GM12878 (cell line): ENCODE results near the gene DTL. TPM values are rescaled to one million over a fixed set of nuclear protein-coding genes. Genes with fewer than 3 reads are reported as not detected.

ENCODE experiments used
- ATAC-seq: fragments of 200-7000 bp; cut with Tn5 transposase; 3 replicates; pipeline ENCODE4 v1.9.1; 2020; ENCODE audit warnings: mild to moderate bottlenecking, moderate library complexity
- BruUV-seq: library from RNA; stranded (reverse); fragments of 400-500 nt; replicated peaks from 2 replicates; lab custom pipeline; 2021; lab: Mats Ljungman, UMichigan
- CTCF ChIA-PET: fragments of 300-600 bp; sonication (Branson Sonifier 250); formaldehyde crosslinking; extraction: SDS; loops from one replicate; lab custom pipeline; 2021; ENCODE audit warnings: inconsistent platforms; lab: Yijun Ruan, JAX
- POLR2A ChIA-PET: fragments of 350-600 bp; formaldehyde crosslinking; extraction: SDS; loops from one replicate; lab custom pipeline; 2021; ENCODE audit warnings: inconsistent platforms; lab: Charles Lee
- RAD21 ChIA-PET: fragments of 300-600 bp; sonication (Branson Sonifier 250); formaldehyde crosslinking; loops from one replicate; lab custom pipeline; 2023; ENCODE audit warnings: antibody characterized with exemption; ENCODE audit not compliant: unreplicated experiment; lab: Charles Lee
- SMC1A ChIA-PET: fragments of 300-600 bp; sonication (Branson Sonifier 250); formaldehyde crosslinking; loops from one replicate; lab custom pipeline; 2023; ENCODE audit not compliant: unreplicated experiment, uncharacterized antibody; lab: Charles Lee
- DNase-seq: peaks from one replicate; pipeline ENCODE4 v3.0.0-alpha.2; 2011; ENCODE audit warnings: low read depth, low spot score
- FAIRE-seq: peaks from 3 replicates; lab custom pipeline; 2011; peaks lifted over from hg19 to GRCh38; lab: Jason Lieb, UNC
- H2AFZ ChIP-seq: 2 replicates; pipeline ENCODE4 v1.6.0; 2011; ENCODE audit warnings: low read depth, low read length, control low read depth; ENCODE audit not compliant: control insufficient read depth
- H3K27ac ChIP-seq: 2 replicates; pipeline ENCODE4 v1.5.1; 2011; ENCODE audit warnings: control low read depth; ENCODE audit not compliant: control insufficient read depth, insufficient read depth
- H3K27me3 ChIP-seq, 2 experiments: replicated peaks in 1 of 2; 2 replicates each; pipeline versions ENCODE4 v1.6.0 to v1.6.1; 2011; ENCODE audit warnings: low read length in 1 of 2; ENCODE audit not compliant: control insufficient read depth in 2 of 2, insufficient read depth in 2 of 2
- H3K36me3 ChIP-seq, 2 experiments: 2 replicates each; pipeline ENCODE4 v1.5.1; 2011; ENCODE audit warnings: low read length in 1 of 2; ENCODE audit not compliant: control insufficient read depth in 2 of 2, insufficient read depth in 2 of 2
- H3K4me1 ChIP-seq: 2 replicates; pipeline ENCODE4 v1.6.1; 2011; ENCODE audit warnings: mild to moderate bottlenecking, low read length, moderate library complexity, mixed read lengths; ENCODE audit not compliant: control insufficient read depth, insufficient read depth
- H3K4me2 ChIP-seq: 2 replicates; pipeline ENCODE4 v1.6.0; 2011; ENCODE audit warnings: control low read depth; ENCODE audit not compliant: control insufficient read depth, insufficient read depth
- H3K4me3 ChIP-seq: fragments of 200-600 bp; sonication (generic); 2 replicates; pipeline ENCODE4 v1.5.1; 2016
- H3K79me2 ChIP-seq: 2 replicates; pipeline ENCODE4 v1.6.0; 2011; ENCODE audit warnings: low read length; ENCODE audit not compliant: control insufficient read depth, insufficient read depth
- H3K9ac ChIP-seq: 2 replicates; pipeline ENCODE4 v1.8.0; 2011; ENCODE audit warnings: low read length, control low read depth, mixed read lengths; ENCODE audit not compliant: control insufficient read depth, insufficient read depth
- H3K9me3 ChIP-seq: replicated peaks from 3 replicates; pipeline ENCODE4 v1.5.1; 2011; ENCODE audit warnings: mild to moderate bottlenecking, low read length; ENCODE audit not compliant: control insufficient read depth, insufficient read depth
- H4K20me1 ChIP-seq: 2 replicates; pipeline ENCODE4 v1.6.0; 2011; ENCODE audit not compliant: control insufficient read depth, insufficient read depth
- BRCA1 ChIP-seq: IDR thresholded peaks from 2 replicates; pipeline ENCODE4 v1.6.1; 2011; ENCODE audit warnings: low read depth, low read length, improper control_type of control experiment
- CHD2 ChIP-seq: IDR thresholded peaks from 2 replicates; pipeline ENCODE4 v1.6.1; 2011; ENCODE audit warnings: low read depth, low read length, improper control_type of control experiment, borderline replicate concordance
- CREB1 ChIP-seq: IDR thresholded peaks from 2 replicates; pipeline ENCODE4 v1.6.1; 2012; ENCODE audit warnings: low read depth, mild to moderate bottlenecking, inconsistent platforms
- NBN ChIP-seq: fragments of 450-650 bp; IDR thresholded peaks from 2 replicates; pipeline ENCODE4 v1.6.1; 2016
- SUPT20H ChIP-seq: IDR thresholded peaks from 2 replicates; pipeline ENCODE4 v1.6.1; 2011; ENCODE audit warnings: low read depth, mild to moderate bottlenecking, low read length, moderate library complexity, borderline replicate concordance; ENCODE audit not compliant: control insufficient read depth
- ZNF207 ChIP-seq: fragments of 450-650 bp; IDR thresholded peaks from 2 replicates; pipeline ENCODE4 v1.6.1; 2014; ENCODE audit warnings: antibody characterized with exemption, mild to moderate bottlenecking, borderline replicate concordance
- WGBS: methylation state at CpG from one replicate; pipeline ENCODE4 v1.1.6; 2016; ENCODE audit warnings: low lambda C conversion rate; ENCODE audit not compliant: insufficient replicate concordance, insufficient coverage; ENCODE audit errors: missing lambda C conversion rate; 5-methylcytosine and 5-hydroxymethylcytosine counted together
- in situ Hi-C: fragments of 300-500 bp; cut with MboI; formaldehyde crosslinking; loops from 9 replicates; pipeline ENCODE4 v1.14.3; 2018; ENCODE audit warnings: mixed read lengths
- intact Hi-C: fragments of 100-400 bp; cut with micrococcal nuclease; formaldehyde crosslinking; loops from one replicate; pipeline ENCODE4 v1.14.2; 2022; ENCODE audit not compliant: unreplicated experiment
- polyA plus RNA-seq, 11 experiments: library from polyadenylated mRNA; depleted of rRNA in 4 of 11; unstranded in 6 of 11; stranded (reverse) in 5 of 11; fragments of >200 nt; fragmentation: Nextera tagmentation in 4 of 11; fragmentation: Illumina TruSeq in 1 of 11; extraction: Ambion mirVana in 4 of 11; extraction: Trizol in 1 of 11; gene quantifications; 1 replicate in 1 of 11; 2 replicates in 10 of 11; pipeline versions ENCODE4 v1.2.1 to v1.2.3, GENCODE V29; 2011 to 2016; ENCODE audit warnings: inconsistent platforms in 2 of 11, missing spikeins in 2 of 11, low read depth in 1 of 11
- total RNA-seq, 4 experiments: library from RNA; depleted of rRNA in 3 of 4; stranded (reverse); fragments of >200 nt in 3 of 4; fragmentation: Illumina TruSeq in 1 of 4; extraction: Trizol in 1 of 4; gene quantifications; 2 replicates each; pipeline versions ENCODE4 v1.2.1 to v1.2.3, GENCODE V29; 2013 to 2021
- TF ChIP-seq, protein P1 (sequence below): fragments of 150-350 bp; IDR thresholded peaks from 2 replicates; pipeline ENCODE4 v1.6.1; 2016; ENCODE audit warnings: low read depth, low read length
- TF ChIP-seq, protein P2 (sequence below): fragments of 450-650 bp; IDR thresholded peaks from 2 replicates; pipeline ENCODE4 v1.6.1; 2017; ENCODE audit warnings: mild to moderate bottlenecking, moderate library complexity
- TF ChIP-seq, protein P3 (sequence below): IDR thresholded peaks from 2 replicates; pipeline ENCODE4 v1.6.1; 2011; ENCODE audit warnings: low read depth, low read length, improper control_type of control experiment, borderline replicate concordance

Gene DTL
- total and polyA plus RNA-seq, 10 of the 15 experiments (the other 5 are each of a cell fraction or from before 2014, with no cell fraction given): 24.1 to 73.4 (median 52.2) TPM

DNA sequence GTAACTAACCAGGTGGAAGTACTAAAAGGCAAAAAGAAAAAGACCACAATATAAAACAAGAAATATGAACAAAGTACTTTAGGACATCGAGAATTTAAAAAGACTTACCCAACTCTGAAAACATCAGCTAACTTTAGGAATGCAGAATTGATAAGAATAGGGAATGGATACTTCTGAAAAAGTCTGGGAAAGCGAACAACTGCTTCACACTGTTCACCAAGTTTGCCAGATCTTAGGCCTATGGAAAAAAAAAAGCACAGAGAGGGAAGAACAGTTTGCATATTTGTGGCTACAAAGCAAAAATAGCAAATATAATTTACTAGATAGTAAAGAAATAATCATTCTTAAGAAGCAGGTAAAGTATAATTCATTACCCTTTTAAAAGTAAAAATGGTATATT, 14.6 kb upstream of the DTL start:
- H3K9ac ChIP-seq: no peak overlapping the region
- H3K4me2 ChIP-seq: no peak overlapping the region
- H3K4me3 ChIP-seq: no peak overlapping the region
- no peak for FAIRE-seq
- in situ Hi-C loops: no loop called here
- no TSS peak for BruUV-seq
- ChIA-PET RAD21 (interaction anchor here (0.7 kb wide), 1 partner anchor 275 kb away, joined by 4 read pairs; no protein-coding TSS in a partner anchor), SMC1A (interaction anchor here (1.6 to 2.2 kb wide), 2 partner anchors 13 to 29 kb away, joined by 3 to 11 read pairs; no protein-coding TSS in a partner anchor), CTCF (interaction anchor here (1.4 to 9.2 kb wide), 4 partner anchors 8 to 341 kb away, joined by 3 to 68 read pairs (median 6); partner anchors contain the start of genes DTL and INTS7), POLR2A (interaction anchor here (1.0 to 1.9 kb wide), 2 partner anchors 15 to 41 kb away, joined by 3 to 8 read pairs; partner anchors contain the start of genes DTL and INTS7)
- WGBS: 88% methylated on average over 2 of the region's 2 CpGs
- intact Hi-C loops: no loop called here
- peaks cover 0 to 22% of the 10 kb centered on the region in 2 experiments; a peak in 2 of 4 replicates for H3K36me3 ChIP-seq
- no peak for DNase-seq
- H2AFZ ChIP-seq: no peak overlapping the region
- peaks cover 25% of the 10 kb centered on the region for H3K79me2 ChIP-seq
- no peaks in the 10 kb centered on the region for H4K20me1 ChIP-seq
- 0 out of 2 replicates have a peak, but pooled peaks cover 4% of the 10 kb centered on the region for H3K4me1 ChIP-seq
- no peak for ATAC-seq
- H3K27ac ChIP-seq: no peak overlapping the region
- TF ChIP-seq SUPT20H: no peak
- no peak for TF ChIP-seq CHD2
- no peak for TF ChIP-seq NBN
- TF ChIP-seq, protein P1, sequence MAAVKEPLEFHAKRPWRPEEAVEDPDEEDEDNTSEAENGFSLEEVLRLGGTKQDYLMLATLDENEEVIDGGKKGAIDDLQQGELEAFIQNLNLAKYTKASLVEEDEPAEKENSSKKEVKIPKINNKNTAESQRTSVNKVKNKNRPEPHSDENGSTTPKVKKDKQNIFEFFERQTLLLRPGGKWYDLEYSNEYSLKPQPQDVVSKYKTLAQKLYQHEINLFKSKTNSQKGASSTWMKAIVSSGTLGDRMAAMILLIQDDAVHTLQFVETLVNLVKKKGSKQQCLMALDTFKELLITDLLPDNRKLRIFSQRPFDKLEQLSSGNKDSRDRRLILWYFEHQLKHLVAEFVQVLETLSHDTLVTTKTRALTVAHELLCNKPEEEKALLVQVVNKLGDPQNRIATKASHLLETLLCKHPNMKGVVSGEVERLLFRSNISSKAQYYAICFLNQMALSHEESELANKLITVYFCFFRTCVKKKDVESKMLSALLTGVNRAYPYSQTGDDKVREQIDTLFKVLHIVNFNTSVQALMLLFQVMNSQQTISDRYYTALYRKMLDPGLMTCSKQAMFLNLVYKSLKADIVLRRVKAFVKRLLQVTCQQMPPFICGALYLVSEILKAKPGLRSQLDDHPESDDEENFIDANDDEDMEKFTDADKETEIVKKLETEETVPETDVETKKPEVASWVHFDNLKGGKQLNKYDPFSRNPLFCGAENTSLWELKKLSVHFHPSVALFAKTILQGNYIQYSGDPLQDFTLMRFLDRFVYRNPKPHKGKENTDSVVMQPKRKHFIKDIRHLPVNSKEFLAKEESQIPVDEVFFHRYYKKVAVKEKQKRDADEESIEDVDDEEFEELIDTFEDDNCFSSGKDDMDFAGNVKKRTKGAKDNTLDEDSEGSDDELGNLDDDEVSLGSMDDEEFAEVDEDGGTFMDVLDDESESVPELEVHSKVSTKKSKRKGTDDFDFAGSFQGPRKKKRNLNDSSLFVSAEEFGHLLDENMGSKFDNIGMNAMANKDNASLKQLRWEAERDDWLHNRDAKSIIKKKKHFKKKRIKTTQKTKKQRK: no peak
- TF ChIP-seq ZNF207: no peak
- TF ChIP-seq CREB1: no peak
- TF ChIP-seq, protein P2, sequence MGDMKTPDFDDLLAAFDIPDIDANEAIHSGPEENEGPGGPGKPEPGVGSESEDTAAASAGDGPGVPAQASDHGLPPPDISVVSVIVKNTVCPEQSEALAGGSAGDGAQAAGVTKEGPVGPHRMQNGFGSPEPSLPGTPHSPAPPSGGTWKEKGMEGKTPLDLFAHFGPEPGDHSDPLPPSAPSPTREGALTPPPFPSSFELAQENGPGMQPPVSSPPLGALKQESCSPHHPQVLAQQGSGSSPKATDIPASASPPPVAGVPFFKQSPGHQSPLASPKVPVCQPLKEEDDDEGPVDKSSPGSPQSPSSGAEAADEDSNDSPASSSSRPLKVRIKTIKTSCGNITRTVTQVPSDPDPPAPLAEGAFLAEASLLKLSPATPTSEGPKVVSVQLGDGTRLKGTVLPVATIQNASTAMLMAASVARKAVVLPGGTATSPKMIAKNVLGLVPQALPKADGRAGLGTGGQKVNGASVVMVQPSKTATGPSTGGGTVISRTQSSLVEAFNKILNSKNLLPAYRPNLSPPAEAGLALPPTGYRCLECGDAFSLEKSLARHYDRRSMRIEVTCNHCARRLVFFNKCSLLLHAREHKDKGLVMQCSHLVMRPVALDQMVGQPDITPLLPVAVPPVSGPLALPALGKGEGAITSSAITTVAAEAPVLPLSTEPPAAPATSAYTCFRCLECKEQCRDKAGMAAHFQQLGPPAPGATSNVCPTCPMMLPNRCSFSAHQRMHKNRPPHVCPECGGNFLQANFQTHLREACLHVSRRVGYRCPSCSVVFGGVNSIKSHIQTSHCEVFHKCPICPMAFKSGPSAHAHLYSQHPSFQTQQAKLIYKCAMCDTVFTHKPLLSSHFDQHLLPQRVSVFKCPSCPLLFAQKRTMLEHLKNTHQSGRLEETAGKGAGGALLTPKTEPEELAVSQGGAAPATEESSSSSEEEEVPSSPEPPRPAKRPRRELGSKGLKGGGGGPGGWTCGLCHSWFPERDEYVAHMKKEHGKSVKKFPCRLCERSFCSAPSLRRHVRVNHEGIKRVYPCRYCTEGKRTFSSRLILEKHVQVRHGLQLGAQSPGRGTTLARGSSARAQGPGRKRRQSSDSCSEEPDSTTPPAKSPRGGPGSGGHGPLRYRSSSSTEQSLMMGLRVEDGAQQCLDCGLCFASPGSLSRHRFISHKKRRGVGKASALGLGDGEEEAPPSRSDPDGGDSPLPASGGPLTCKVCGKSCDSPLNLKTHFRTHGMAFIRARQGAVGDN: no peak
- TF ChIP-seq BRCA1: no peak
- TF ChIP-seq, protein P3, sequence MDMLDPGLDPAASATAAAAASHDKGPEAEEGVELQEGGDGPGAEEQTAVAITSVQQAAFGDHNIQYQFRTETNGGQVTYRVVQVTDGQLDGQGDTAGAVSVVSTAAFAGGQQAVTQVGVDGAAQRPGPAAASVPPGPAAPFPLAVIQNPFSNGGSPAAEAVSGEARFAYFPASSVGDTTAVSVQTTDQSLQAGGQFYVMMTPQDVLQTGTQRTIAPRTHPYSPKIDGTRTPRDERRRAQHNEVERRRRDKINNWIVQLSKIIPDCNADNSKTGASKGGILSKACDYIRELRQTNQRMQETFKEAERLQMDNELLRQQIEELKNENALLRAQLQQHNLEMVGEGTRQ: no peak
- peaks cover 6% of the 10 kb centered on the region for H3K9me3 ChIP-seq
- H3K27me3 ChIP-seq: no peaks in the 10 kb centered on the region
